Endodermal cell (in vitro differentiated cells): ENCODE results near the gene PRDM16. TPM values are rescaled to one million over a fixed set of nuclear protein-coding genes. Genes with fewer than 3 reads are reported as not detected.

Experiments
- DNase-seq: peaks from one replicate; pipeline ENCODE4 v3.0.0-alpha.2; 2017
- H3K27ac ChIP-seq: 2 replicates; pipeline ENCODE4 v1.5.1; 2013; ENCODE audit warnings: mild to moderate bottlenecking, low read depth, low read length, moderate library complexity
- H3K27me3 ChIP-seq: 2 replicates; pipeline ENCODE4 v1.6.1; 2013; ENCODE audit warnings: mild to moderate bottlenecking, low read length, moderate library complexity; ENCODE audit not compliant: insufficient read depth, control insufficient read depth, poor library complexity, severe bottlenecking
- H3K36me3 ChIP-seq: 2 replicates; pipeline ENCODE4 v1.7.0; 2013; ENCODE audit warnings: mild to moderate bottlenecking, low read length, moderate library complexity; ENCODE audit not compliant: control insufficient read depth, insufficient read depth
- H3K4me1 ChIP-seq: one replicate; pipeline ENCODE4 v1.7.0; 2013; ENCODE audit warnings: low read length; ENCODE audit not compliant: control insufficient read depth, insufficient read depth
- H3K4me3 ChIP-seq: 2 replicates; pipeline ENCODE4 v1.5.1; 2013; ENCODE audit warnings: mild to moderate bottlenecking, low read length, moderate library complexity
- H3K9ac ChIP-seq: 2 replicates; pipeline ENCODE4 v1.6.1; 2013; ENCODE audit warnings: mild to moderate bottlenecking, low read length, moderate library complexity; ENCODE audit not compliant: poor library complexity, severe bottlenecking; ENCODE audit errors: extremely low read depth
- H3K9me3 ChIP-seq: 2 replicates; pipeline ENCODE4 v1.6.1; 2013; ENCODE audit warnings: mild to moderate bottlenecking, low read length, moderate library complexity; ENCODE audit not compliant: control insufficient read depth
- H3K27ac Mint-ChIP-seq: 2 replicates; pipeline ENCODE4 v1.8.0; 2020; ENCODE audit warnings: mixed read lengths
- H3K27me3 Mint-ChIP-seq: 2 replicates; pipeline ENCODE4 v1.8.0; 2021; ENCODE audit warnings: mild to moderate bottlenecking, mixed read lengths; ENCODE audit not compliant: insufficient read depth
- H3K36me3 Mint-ChIP-seq: 2 replicates; pipeline ENCODE4 v1.8.0; 2020; ENCODE audit warnings: low read depth, mixed read lengths
- H3K4me1 Mint-ChIP-seq: 2 replicates; pipeline ENCODE4 v1.8.0; 2020; ENCODE audit warnings: mixed read lengths
- H3K4me3 Mint-ChIP-seq: 2 replicates; pipeline ENCODE4 v1.8.0; 2020; ENCODE audit warnings: mild to moderate bottlenecking, moderate library complexity, mixed read lengths
- H3K9me3 Mint-ChIP-seq: 2 replicates; pipeline ENCODE4 v1.8.0; 2020; ENCODE audit warnings: mild to moderate bottlenecking, mixed read lengths
- CTCF ChIP-seq: fragments of 200-600 bp; sonication (generic); conservative IDR thresholded peaks from 2 replicates; pipeline ENCODE4 v1.5.0; 2021; ENCODE audit warnings: antibody characterized with exemption, mild to moderate bottlenecking
- WGBS, 2 experiments: methylation state at CpG; one replicate each; pipeline versions ENCODE4 v1.1.5 to v1.1.7; 2013; ENCODE audit warnings: missing lambda C conversion rate in 2 of 2, mixed read lengths in 1 of 2; ENCODE audit not compliant: insufficient coverage in 1 of 2, insufficient read length in 1 of 2; 5-methylcytosine and 5-hydroxymethylcytosine counted together
- total RNA-seq, 2 donors: library from RNA; stranded (reverse); fragmentation: NEBNext Ultra II Directional in 1 of 2; extraction: Animal tissue kit (Norgen Biotek cat#: 25700) in 1 of 2; gene quantifications; 2 replicates in 1 of 2; 3 replicates in 1 of 2; pipeline ENCODE4 v1.2.1, GENCODE V29; 2021

PRDM16 gene
- total RNA-seq, 2 donors from 2014 or later = 2.1 to 4.0 TPM

- DNase-seq = no peak
- peaks cover 24% of the 10 kb centered on the region for H3K4me1 ChIP-seq
- 95 to 100% methylated on average over 1 to 3 of the region's 3 CpGs for WGBS, 2 experiments
- H3K9me3 ChIP-seq = no peaks in the 10 kb centered on the region
- H3K4me1 Mint-ChIP-seq = peaks cover 41% of the 10 kb centered on the region
- H3K27me3 Mint-ChIP-seq = peaks cover 14% of the 10 kb centered on the region
- no peak for TF ChIP-seq CTCF
- H3K27ac Mint-ChIP-seq = no peak overlapping the region
- H3K27ac ChIP-seq = no peak overlapping the region
- H3K9ac ChIP-seq = no peak overlapping the region
- H3K36me3 Mint-ChIP-seq = no peaks in the 10 kb centered on the region
- H3K36me3 ChIP-seq = no peaks in the 10 kb centered on the region
- H3K9me3 Mint-ChIP-seq = no peaks in the 10 kb centered on the region
- no peak overlapping the region for H3K4me3 Mint-ChIP-seq
- no peaks in the 10 kb centered on the region for H3K27me3 ChIP-seq
- no peak overlapping the region for H3K4me3 ChIP-seq
These were observed 55.2 kb downstream of the PRDM16 start for GRCh38 chr1:3124246-3124645.

- H3K9me3 ChIP-seq = no peaks in the 10 kb centered on the region
- Mint-ChIP-seq H3K4me1 (peaks cover 34% of the 10 kb centered on the region), H3K9me3 (no peaks in the 10 kb centered on the region), H3K4me3 (no peak overlapping the region), H3K27me3 (peaks cover 14% of the 10 kb centered on the region), H3K27ac (no peak overlapping the region), H3K36me3 (no peaks in the 10 kb centered on the region)
- H3K27me3 ChIP-seq = no peaks in the 10 kb centered on the region
- no peak for TF ChIP-seq CTCF
- H3K4me3 ChIP-seq = no peak overlapping the region
- DNase-seq = no peak
- 90 to 94% methylated on average over 7 to 15 of the region's 15 CpGs for WGBS, 2 experiments
- H3K4me1 ChIP-seq = peaks cover 18% of the 10 kb centered on the region
- peak overlapping the region; percentile 60 for H3K27ac ChIP-seq
- no peak overlapping the region for H3K9ac ChIP-seq
- H3K36me3 ChIP-seq = no peaks in the 10 kb centered on the region
These were observed 56.1 kb downstream of the PRDM16 start for GRCh38 chr1:3125078-3125477.

GRCh38 chr1:3125546-3126368 lies 56.8 kb downstream of the PRDM16 start:
- H3K27ac ChIP-seq = no peak overlapping the region
- Mint-ChIP-seq H3K4me3 (no peak overlapping the region), H3K36me3 (no peaks in the 10 kb centered on the region), H3K4me1 (peaks cover 31% of the 10 kb centered on the region), H3K27ac (no peak overlapping the region), H3K9me3 (no peaks in the 10 kb centered on the region), H3K27me3 (peaks cover 14% of the 10 kb centered on the region)
- no peaks in the 10 kb centered on the region for H3K27me3 ChIP-seq
- no peak for DNase-seq
- H3K4me1 ChIP-seq = peaks cover 17% of the 10 kb centered on the region
- H3K9ac ChIP-seq = no peak overlapping the region
- no peak overlapping the region for H3K4me3 ChIP-seq
- H3K9me3 ChIP-seq = no peaks in the 10 kb centered on the region
- 88 to 89% methylated on average over 42 to 47 of the region's 47 CpGs for WGBS, 2 experiments
- no peaks in the 10 kb centered on the region for H3K36me3 ChIP-seq
- no peak for TF ChIP-seq CTCF
